Astrocyte of the hippocampus (primary cell): ENCODE results near the gene E2F2.

Experiments
- DNase-seq: peaks from one replicate; pipeline ENCODE4 v3.0.0; 2011; ENCODE audit warnings: low read depth, low spot score

The E2F2 gene

DNA sequence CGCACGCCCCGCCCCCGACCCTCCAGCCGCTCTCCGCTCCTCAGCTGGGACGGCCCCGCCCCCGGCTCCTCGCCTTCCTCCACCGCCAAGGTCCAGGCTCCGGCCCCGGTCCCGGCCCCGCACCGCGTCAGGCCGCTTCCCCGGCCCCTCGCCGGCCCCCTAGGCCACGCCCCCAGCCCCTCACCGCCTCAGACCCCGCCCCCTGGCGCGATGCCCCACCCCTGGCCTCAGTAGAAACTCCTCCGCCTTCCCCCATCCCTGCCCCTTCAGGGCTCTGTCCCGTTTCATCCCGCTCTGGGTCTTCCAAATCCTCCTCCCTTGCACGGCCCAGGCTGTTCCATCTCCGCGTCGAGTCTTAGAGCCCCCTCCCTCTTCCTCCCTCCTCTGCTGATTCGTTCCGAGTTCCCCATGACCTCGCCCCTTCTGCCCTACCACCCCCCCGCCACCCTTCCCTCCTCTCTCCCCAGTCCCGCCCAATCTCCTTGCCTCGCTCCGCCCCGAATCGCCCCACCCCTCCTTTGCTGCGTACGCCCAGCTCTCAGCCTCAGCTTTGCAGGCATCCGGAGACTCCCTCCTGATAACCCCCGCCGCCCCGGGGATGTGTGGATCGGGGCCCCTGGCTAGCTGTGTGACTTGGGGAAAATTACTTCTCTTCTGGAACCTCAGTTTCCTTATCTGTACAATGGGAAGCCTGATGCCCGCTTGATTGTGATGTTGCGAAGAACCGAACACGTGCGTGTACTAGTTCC is 46.6 kb downstream of the E2F2 start:
- DNase-seq, result peak; percentile 97

DNA sequence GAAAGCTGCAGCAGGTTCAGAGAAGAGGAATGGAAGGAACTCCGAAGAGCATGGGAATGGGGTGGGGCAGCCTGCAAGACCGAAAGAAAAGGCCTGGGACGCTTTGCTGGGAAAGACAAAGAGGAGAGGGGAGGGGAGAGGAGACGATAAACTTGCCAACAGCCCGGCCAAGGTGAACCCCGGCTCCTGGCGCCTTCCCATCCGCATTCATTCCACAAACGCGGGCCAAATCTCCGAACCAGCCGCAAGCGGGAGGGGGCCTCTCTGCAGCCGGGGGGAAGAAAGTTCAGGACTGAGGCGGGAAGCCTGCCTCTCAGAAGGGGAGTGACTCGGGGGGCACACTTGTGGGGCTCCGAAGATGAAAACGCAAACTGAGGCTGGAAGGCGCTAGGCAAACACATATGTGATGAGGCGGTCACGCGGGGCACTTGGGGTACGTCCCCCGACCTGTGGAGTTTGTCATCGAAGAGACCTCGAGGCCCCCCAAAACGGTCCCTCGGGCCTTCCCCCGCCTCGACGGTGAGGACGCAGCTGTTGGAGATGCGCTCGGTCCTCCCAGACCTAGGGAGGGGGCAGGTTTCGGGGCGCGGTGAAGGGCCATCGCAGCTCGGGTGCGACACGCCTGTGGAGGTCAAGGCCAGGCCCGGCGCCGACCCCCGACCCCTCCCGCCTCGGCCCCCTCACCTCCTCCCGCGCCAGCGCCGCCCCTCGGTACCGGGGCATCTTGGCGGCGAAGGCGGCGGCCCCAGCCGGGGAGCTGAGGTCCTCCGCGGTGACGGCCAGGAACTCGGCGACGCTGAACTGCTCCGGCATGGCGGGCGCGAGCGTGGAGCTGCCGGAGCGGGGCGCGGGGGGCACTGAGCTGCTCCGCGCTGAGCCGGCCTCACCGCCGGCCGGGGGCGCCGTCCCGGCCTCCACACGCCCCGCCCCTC is 47.4 kb downstream of the E2F2 start, which contains the start of gene ASAP3:
TSS of gene ASAP3 (minus strand) at position 859 of the 932 bp plus-strand sequence. CDS start at position 813, 46 bp downstream.
- DNase-seq, result peak; percentile 83

DNA sequence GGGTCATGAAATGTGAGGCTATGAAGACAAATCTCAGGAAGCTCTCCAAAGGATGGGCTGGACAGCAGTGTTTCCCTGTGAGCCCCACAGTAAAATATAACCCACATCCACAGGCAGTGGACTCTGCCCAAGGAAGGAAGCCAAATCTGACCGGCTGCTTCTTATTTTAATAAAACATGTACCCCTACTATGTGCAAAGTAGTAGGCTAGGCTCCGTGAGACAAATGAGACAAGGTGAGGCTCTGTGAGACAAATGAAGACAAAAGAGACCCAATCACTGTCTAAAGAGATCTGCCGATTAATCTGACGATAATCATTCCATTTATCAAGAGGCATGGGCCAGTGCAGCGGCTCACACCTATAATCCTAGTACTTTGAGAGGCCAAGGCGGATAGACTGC is 49.1 kb downstream of the E2F2 start:
- no peak for DNase-seq

DNA sequence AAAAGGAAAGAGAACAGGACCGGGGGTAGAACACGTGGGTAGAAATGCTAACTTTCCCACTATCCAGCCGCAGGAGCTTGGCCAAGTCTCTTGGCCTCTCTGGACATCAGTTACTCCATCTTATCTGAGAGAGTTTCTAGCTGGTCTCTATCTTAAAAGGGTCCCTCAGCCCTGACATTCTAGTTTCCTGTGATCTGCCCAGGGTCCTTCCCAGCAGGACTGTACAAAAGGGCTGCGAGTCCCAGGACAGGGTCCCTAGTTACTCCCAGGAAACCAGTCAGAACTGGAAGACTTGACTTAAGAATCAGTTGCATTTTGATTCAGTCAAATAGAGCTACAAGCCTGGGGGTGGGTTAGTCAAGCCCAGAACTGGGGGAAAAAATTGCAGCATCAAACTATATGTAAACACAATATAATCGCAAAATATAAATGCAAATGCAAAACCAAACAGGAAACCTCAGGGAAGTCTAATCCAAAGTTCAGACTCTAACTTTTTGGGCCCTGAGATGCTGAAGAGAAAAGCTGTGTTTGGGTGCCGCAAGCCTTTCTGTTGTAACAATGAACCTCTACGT is 49.9 kb downstream of the E2F2 start:
- no peak for DNase-seq

DNA sequence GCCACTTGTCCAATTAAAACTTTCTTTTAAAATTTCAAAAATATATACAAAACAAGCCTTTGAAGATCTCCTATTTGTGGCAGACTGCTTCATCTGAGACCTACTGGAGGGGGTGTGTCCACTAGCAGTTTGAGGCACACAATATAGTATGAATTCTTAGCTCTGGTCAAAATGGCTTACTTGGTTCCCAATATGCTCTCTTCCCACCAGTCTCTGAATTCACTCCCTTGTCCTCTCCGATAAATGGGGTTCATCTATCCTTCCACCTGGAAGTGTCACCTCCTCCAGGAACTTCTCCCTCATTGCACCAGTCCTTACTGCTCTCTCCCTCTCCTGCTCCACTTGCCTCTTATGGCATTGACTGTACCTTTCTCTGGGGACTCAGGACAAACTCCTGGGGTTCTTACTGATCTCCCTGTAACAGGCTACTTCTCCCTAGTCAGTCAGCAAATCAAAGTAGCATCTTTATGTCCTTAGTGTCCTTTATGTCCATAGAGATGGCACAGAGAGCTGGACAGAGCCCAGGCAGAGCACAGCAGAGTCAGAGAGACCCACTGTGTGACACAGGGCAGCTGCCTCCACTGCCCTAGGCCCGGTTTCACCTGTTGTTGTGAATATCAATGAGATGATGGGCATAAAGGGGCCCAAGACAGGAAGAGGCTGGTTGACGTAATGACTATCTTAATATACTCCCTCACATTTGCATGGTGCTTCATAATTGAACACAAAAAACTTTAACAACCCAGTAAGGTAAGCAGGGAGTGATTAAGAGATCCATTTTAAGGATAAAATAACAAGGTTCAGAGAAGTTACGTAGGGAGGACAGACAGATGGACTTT is 50.6 kb downstream of the E2F2 start:
- no peak for DNase-seq

DNA sequence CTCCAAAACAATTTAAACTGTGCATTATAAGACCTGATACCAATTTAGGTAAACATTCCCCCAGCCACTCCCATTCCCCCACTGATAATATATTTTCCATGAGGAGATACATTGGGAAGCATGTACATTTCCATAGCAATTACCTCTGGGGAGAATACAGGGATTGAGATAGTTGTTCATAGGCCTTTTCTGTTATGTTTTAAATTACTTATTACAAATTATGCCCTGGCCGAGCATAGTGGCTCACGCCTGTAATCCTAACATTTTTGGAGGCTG is 51.4 kb downstream of the E2F2 start:
- DNase-seq, result no peak

DNA sequence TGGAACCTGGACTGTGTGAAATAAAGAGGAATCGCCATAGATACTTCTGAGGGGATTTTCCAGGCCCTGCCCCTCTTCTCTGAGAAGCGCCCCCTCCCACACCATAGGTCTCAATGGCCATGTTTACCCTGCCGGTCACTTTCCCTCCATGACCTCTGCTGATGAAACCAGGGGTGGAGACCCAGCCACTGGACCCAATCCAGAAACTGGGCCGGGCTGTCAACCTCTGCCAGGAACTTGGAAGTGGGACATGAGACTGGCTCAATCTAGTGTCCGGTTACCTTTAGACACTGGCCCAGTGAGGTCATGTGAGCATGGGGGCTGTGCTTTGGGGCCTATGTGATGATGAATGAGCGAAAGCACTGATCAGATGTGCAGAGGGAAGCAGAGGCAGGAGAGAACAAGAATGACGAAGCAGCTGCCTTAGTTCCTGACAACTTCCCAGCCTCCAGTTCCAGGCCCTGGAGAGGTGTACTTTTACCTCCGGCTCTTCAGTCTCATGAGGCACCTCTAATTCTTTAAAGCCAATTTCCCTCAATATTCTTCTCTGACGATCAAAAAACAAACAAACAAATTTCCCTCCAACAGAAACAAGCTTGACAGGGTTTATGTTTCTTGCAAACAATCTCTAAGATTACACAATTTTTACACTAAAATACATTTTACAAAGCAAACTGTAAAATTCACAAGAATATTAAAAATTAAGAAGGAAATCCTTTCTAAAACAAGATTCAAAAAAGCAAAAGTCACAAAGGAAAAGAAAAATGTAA is 52.0 kb downstream of the E2F2 start:
- DNase-seq, result peak; percentile 67

DNA sequence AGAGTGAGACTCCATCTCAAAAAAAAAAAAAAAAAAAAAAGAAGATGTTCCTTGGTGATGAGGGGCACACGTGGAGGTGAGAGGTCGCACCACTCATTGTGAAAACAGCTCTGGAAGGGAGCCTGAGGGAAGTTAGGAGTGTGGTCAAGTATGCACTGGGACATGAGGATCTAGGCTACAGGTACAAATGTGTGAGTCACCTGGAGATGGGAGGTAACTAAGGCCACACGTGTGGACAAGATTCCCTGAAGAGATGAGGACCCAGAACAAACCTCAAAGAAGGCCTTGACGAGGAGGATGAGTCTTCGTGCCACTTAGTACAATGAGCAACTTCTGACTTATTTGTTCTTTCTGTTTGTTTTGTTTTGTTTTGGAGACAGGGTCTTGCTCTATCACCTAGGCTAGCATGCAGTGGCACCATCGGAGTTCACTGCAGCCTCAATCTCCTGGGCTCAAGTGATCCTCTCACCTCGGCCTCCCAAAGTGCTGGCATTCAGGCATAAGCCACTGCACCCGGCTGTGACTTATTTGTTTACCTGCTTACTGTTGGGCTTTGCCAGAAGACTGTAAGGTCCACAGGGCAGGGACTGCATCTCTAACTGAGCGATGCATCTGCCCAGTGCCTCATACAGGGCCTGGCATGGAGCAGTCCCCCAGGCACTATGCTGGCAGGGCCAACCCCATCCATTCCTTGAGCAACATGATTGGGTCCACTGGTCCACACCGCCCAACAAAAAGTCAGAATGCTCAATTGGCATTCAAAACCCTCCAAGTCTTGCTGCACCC is 53.5 kb downstream of the E2F2 start:
- DNase-seq, result no peak

DNA sequence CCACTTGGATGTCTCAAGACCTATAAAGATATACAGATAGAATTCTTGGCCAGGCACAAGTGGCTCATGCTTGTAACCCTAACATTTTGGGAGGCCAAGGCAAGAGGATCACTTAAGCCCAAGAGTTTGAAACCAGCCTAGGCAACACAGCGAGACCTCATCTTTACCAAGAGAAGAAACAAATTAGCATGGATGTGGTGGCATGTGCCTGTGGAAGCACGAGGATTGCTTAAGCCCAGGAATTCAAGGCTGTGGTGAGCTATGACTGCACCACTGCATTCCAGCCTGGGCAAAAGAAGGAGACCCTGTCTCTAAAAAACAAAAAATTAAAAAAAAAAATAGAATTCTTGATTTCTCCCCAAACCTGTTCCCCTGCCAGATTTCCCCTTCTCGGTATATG is 55.4 kb downstream of the E2F2 start:
- DNase-seq, result peak; percentile 86

DNA sequence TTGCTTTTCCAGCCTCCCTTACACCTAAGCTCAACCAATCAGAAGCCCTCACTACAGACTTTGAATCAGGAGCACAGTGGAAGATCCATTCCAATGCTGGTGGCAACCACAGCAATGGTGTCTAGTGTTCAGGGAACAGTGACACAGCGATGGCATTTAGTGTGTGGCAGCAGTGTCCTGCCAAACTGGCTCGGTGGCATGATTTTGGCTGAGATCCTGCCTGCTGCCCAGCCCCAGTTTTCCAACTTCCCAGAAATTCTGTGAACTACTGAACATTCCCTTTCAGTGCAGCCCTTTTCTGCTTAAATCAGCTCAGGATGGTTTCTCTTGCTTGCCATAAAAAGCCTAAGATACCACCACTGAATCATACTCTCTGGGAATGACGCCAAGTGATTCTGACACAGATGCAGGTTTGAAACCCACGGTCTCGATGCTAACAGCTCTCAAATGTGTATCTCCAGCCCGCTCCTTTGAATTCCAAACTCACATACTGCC is 55.9 kb downstream of the E2F2 start:
- DNase-seq, result peak; percentile 92

DNA sequence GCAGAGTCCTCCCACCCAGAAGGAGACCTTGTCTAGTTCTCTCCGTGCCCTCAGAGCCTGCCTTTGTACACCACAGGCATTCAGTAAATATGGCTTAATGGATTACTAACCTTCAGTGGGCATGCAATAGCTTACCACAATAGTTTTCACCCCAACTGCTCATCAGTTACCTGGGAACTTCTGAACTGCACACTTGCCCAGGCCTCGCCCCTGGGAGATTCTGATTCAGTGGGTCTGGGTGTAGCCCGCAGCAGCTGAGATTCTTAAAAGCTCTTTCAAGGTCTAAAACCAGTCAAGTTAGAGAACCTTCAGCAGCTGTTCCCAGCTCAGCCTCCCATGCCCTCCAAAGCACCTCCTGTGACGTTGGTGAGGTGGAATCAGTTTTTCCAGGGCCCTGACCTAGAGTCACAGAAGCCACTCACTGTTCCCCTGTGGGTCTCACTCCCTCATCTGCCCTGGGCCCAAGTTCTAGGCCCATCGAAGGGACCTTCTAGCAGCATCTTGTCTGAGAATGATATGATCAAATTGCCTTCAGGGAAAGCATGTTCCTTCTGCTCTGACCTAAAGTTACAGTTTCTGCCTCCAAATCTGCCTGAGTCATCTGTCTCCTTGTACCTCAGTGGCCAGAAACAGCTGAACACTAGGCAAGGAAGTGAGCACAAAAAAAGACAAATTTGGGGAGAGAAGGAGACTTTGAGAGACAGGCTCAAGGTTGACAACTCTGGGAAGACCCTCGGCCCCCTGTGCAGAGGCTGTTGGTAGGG is 57.8 kb downstream of the E2F2 start:
- DNase-seq, result peak; percentile 84

DNA sequence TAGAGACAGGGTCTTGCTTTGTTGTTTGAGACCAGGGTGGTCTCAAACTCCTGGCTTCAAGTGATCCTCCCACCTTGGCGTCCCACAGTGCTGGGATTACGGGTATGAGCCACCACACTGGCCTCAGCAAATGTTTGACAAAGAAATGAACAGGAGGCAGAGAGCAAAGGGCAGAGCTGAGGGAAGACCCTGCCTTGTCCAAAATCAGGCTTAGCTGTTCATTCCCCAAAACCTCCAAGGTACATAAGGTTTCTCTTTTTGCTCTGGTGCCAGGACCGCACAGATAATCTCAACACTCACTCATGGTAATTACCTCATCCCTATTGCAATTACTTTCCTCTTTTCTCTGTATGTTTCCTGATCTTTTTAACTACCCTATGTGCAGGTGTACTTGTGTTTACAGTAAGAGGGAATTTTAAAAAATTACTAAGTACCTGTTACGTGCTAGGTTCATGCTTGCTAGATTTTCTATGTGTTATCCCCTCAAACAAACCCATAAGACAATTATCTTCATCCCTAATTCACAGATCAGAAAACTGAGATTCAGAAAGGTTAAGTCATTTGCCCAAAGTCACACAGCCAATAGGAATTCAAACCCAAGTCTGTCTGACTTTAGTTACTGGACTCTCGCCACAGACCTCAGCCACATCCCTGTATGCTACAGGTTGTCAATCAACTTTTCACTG is 58.5 kb downstream of the E2F2 start:
- DNase-seq, result no peak

DNA sequence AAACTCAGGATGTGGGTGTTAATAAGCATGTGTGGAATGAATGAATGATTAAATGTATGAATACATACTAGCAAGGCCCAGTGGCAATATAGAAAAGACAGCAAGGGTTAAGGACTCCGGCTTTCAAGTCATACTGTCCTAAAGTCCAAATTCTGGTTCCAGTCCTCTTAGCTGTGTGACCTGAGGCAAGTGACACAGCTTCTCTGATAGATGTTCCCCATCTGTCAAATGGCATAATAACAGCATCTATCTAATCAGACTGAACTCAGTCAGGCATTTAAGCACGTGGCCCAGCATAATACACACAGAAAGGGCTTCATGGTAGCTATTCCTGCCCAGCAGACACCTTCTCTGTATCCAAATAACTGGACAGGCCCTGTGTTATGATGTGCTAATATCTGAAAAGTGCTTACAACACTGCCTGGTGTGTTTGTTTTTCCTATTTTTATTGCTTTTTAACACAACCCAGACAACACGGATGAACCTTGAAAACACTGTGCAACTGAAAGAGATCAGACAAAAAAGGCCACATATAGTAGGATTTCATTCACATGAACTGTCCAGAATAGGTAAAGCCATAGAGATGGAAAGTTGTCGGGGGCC is 59.5 kb downstream of the E2F2 start:
- DNase-seq, result no peak

DNA sequence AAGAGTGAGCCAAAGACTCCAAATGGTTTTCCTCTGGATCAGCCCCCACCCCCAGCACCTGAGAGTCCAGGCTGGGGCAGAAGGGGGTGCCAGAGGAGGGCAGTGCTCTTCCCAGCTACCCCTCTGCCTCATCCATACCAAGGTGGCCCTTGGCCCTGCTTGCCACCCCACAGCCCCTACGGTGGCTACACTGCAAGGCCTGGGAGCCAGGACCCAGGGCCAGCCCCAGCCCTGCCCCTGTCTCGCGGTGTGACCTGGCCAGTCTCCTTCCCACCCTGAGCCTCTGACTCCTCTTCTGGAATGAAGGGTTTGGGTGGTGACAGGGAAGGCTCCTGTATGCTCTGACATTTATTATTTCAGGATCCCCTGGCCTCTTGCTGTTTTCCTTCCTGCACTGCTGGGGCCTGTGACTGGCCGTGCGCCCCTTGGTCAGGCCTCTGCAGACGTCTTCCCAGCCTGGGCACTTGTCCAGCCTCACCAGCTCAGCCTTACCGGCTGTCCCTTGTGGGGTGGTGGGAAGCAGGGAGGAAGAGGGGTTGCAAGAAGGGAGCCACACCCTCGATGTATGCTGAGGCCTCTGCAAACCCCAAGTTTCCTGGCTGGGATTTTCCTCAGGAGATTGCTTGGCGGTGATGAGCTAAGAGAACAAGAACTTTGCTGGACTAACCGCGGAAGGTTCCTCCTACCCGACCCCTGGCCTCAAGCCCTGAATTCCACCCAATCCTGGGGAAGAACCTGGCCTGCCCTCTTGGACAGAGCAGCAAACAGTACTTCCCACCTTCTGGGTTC is 60.6 kb downstream of the E2F2 start:
- DNase-seq, result peak; percentile 49

DNA sequence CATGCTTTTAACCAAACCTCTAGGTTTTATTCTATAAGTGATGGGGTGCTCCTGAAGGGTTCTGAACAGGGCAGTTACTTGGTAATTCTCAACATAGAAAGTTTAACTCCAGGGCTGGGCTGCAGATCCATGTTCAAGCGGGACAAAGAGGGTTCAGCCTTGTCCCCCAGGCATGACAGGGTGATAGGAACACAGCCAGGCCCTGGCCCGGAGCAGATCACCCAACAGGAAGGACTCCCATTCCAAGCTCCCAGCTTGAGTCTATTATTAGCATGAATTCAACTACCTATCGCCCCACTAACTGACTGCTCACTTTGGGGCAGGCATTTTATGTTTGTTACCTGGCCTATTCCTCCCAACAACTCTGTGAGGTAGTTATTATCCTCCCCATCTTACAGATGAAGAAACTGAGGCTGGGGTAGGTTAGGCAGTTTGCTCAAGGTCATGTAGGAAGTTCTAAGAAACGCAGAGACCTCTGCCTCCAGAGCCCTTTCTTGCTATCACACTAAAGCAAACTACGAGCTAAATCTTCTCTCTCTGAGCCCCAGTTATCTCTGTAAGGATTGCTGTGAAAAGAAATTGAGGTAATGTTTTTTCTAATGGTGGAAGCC is 61.6 kb downstream of the E2F2 start:
- DNase-seq, result no peak

DNA sequence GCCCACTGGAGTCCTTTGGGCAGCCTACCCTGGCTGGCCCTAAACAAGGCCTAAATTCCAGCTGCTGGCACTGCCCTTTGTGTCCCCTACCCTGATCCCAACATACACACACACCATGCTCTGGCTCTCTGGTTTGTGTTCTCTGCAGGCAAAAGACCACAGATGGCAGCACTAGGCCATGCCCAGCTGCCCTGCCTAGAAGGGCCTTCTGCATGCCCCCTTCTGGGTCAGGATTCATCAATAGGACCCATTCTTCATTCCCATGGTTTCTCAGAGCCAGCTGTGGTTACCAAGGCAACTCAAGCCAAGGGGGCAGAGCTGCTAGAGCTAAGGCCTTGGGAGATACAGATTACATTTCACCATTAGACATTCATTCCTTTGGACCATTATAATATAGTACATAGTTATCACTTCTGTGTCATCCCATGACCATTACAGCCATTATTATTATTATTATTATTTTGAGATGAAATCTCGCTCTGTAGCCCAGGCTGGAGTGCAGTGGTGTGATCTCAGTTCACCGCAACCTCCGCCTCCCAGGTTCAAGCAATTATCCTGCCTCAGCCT is 64.5 kb downstream of the E2F2 start:
- no peak for DNase-seq

DNA sequence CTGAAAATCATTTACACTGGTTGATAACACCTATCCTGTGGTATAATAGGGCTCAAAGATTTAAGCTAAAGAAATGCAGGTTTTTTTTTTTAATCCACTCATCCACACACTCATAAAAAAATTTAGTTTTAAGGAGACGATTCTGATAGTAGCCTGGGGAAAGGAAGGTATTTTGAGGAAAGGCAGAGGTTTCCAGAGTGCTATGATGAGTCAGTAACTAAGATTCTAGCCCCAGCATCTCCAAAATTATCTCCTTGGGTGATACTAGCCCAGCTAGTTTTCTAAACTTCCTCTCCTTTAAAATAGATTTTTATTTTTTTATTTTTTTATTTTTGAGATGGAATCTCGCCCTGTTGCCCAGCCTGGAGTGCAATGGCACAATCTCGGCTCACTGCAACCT is 67.7 kb downstream of the E2F2 start:
- no peak for DNase-seq
